GM21723 (cell line): Measurements from ENCODE around the gene TECR.

Experiments used
- ATAC-seq: cut with Tn5 transposase; IDR thresholded peaks from one replicate; pipeline ENCODE4 v1.9.1; 2021; ENCODE audit warnings: mild to moderate bottlenecking, moderate library complexity; ENCODE audit not compliant: unreplicated experiment

The TECR gene

GRCh38 chr19:14507704-14508542, 21.5 kb upstream of the TECR start:
- ATAC-seq: no peak

- ATAC-seq: no peak
These were observed 18.8 kb upstream of the TECR start for GRCh38 chr19:14510311-14511228.

GRCh38 chr19:14511229-14511593, 18.2 kb upstream of the TECR start:
- ATAC-seq: no peak

GRCh38 chr19:14512406-14512961, 16.9 kb upstream of the TECR start:
- no peak for ATAC-seq

DNA sequence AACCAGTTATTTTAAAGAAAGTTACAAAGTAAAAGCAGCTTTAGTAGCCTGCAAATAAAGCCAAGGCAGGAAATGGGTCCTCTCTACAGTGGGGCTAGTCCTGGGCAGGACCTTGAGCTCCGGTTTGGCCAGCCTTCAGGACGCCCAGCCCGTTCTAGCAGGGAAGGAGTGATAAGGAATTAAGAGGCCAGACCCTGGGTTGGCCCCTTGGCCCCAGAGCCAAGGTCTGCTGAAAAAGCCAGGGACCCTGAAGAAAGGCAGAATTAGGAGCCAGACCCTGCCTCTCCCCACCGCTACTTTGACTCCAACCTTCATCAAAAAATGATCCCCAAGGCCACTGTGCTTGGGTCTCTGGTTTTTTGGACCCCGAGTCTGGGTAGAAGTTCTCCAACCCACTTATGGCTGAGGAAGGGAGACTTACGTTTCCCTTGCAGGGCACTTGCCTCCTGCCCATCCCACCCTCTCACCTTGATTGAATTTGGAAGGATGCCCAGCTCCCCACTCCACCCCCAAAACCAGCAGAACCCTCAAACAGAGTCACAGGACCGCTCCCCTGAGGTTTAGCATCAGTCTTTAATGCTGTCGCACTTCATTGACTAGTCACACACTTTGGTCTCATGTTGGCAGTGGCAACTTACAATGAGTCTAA, 15.1 kb upstream of the TECR start:
- no peak for ATAC-seq

DNA sequence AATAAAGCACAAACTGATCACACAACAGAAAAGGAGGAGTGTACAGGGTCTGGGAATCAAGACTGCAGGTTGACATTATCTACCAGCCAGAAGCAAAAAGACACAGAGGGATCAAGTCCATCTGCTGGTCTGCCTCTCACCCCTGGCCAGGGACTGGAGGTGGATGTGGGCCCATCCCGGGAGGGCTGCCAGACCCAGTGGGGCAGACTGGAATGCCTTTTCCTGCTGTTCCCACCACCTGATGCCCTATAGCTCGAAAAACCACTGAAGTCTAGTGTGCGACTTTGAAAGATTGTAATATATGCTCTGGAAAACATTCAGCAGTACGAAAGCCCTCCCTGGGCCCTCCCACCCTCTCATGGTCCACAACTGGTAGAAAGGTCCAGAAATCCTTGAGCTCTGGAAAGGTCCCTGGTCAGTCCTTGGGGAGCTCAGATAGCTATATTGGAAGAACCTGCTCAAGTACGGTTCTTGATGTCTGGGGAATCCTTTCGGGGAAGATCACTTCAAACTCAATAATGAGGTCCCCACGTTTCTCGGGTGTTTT, 13.8 kb upstream of the TECR start:
- no peak for ATAC-seq

- no peak for ATAC-seq
These were observed 13.3 kb upstream of the TECR start for GRCh38 chr19:14516048-14516534.

DNA sequence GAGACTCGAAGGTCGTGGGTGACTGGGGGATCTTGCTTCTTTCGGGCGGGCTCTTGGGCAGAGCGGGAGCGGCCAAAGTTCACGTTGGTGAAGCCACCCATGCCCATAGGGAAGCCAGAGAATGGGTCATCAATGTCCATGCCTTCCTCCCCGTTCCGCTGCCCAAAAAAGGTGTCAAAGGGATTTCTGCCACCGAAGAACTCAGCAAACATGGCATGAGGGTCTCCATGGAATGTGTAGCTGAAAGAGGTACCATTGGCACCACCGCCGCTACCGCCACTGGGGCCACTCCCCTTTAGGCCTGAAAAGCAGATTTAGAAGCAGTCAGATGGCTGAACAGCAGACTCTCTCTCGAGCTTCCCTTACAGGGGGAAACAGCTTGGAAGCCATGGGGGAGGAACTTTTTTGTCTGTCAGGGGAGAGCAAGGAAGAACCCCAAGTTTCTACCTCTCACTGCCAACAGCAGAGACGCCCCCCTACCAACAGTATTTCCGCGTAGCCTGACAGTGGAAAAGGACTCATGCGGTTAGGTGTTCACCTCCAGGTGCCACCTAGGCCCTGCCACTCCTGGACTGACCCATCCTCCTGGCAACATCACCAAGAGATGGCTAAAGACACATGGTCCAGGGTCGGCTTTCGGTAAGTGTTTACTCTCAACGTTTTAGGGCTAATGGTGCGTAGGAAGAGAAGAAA, 12.5 kb upstream of the TECR start:
- no peak for ATAC-seq

DNA sequence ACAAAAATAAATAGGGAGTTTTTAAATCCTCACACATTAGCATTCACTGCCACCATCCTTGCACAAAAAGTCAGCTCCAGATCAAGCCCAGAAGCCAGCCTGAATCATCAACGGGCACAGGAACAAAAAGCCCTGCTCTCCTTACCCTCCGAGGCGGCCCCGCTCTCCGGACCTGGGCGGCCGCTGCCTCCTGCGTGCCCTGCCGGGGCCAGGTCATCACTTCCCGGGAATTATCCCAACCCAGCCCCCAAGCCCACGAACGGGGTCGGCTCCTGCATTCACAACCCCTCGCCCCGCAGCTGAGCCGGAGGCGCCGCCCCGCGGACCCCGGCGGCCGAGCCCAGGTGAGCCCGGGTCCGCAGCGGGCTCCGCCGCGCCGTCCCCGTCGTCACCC, 12.0 kb upstream of the TECR start:
- ATAC-seq: no peak

DNA sequence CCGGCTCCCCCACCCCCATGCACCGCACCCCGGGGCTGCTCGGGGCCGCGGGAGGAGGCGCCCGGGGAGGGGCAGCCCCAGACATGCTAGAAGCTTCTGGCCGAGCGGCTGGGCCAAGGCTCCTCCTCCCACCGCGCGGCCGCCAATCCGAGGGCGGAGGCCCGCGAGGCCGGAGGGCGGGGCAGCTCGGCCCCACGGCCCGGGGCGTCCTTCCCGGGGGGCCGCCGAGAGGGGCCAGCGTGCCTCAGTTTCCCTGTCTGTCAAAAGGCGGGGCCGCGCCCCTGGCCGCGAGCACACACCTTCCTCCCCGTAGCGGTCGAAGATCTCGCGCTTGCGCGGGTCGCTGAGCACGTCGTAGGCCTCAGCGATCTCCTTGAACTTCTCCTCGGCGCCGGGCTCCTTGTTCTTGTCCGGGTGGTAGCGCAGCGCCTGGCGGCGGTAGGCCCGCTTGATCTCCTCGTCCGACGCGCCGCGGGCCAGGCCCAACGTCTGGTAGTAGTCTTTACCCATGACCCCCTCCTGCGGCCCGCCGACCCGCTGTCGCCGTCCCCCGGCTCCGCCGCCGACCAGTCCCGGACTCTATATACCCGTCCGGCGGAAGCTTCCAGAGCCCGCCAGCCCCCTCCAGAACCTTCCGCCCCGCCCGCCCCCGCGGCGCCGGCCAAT, 11.4 kb upstream of the TECR start, which contains the start of gene DNAJB1:
Gene DNAJB1 (minus strand): TSS at position 558 of the 666 bp plus-strand sequence. CDS start 48 bp downstream, at position 510.
- ATAC-seq: peak; percentile 57

DNA sequence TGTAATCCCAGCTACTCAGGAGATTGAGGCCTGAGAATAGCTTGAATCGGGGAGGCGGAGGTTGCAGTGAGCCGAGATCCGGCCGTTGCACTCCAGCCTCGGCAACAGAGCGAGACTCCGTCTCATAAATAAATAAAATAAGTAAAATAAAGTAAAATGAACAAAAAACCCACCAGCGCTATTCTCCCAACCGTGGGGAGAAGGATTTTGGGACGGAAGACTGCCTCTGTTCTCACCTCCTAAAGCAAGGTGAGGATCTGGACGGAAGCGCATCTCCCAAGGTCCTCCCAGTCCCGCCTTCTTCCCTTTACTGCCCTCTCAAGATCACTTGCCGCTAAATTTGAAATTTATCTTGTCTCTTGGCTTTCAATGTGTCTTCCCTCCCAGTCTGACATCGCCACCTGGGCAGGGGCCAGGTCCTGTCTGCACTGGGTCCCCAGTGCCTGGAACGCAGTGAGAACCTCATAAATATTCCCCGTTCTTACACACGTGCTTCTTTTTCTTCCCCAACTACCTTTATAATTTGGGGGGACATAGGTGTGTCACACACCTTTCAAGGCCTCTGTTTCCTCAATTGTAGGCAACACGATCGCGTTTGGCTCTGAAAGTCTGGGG, 10.0 kb upstream of the TECR start:
- ATAC-seq: no peak

- ATAC-seq: no peak
These were observed 9.5 kb upstream of the TECR start for GRCh38 chr19:14519860-14520407.

GRCh38 chr19:14520543-14520942, 8.9 kb upstream of the TECR start:
- no peak for ATAC-seq

GRCh38 chr19:14525729-14526128, 3.7 kb upstream of the TECR start:
- ATAC-seq: no peak

DNA sequence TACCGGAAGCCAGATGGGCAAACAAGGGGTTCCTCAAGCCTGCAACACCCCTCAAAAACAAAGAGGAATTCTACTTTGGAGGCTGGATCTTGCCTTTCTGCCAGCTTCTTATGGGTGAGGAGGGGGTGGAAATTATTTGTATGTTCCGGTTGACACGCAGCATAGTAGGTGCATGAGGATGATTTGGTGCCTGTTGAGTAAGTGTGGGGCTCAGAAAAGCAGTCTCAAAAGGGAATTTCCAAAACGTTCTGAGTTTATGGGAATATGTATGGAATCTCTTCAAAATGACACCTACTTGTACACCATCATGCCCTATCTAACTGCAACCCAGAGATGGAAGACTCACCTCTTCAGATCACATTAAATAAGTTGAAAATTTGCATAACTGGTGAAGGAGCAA, 3.0 kb upstream of the TECR start:
- ATAC-seq: no peak

DNA sequence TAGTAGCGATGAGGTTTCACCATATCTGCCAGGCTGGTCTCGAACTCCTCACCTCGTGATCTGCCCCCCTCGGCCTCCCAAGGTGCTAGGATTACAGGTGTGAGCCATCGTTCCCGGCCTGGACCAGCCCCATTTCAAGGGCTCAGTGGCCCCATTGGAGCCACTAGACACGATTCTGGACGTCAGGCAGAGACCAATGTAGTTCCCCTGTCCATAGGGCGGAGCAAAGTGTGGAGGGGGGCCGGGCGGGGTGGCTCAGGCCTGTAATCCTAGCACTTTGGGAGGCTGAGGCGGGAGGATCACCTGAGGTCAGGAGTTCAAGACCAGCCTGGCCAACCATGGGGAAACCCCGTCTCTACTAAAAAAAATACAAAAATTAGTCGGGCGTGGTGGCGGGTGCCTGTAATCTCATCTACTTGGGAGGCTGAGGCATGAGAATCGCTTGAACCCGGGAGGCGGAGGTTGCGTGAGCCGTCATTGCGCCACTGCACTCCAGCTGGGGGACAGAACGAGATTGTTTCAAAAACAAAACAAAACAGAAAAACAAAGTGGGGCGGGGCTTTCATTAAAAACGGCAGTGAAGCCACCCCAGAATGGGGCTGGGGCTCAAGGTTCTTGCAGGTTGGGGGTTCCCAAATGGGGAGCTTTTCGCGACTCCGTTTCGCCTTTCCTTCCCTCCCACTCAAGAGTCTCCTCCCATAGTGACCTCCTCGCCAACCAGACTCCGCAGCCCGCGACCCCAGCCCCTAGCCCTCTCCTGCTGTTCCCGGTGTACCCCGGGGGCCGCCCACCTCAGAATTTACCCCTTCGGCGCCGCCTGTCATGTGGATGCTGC, 758 bp upstream of the TECR start:
- ATAC-seq: no peak

DNA sequence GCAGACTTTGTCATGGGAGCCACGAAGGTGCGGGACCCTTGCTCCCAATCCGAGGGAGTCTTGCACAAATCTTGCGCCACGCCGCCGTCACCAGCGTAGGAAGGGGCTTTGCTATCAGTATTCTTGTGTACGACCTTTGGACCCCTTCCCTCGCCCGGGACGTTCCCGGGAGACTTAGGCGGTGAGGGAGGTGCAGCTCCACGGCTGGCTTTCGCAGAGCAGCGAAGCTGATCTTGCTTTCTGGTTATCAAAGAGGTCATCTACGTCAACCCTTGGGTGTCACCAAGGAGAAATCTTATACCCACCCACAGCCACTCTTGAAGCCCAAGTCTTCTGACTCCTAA, 583 bp downstream of the TECR start:
- no peak for ATAC-seq

- no peak for ATAC-seq
These were observed 1.1 kb downstream of the TECR start for GRCh38 chr19:14530506-14530905.
